Lung (tissue), 12 donors: ENCODE measurements around the gene CELSR1. TPM values are rescaled to one million over a fixed set of nuclear protein-coding genes. Genes with fewer than 3 reads are reported as not detected.

Experiments used
- ATAC-seq: fragments of 200-7000 bp; cut with Tn5 transposase; one replicate; pipeline ENCODE4 v1.9.1; 2020; ENCODE audit warnings: moderate number of reproducible peaks; ENCODE audit not compliant: insufficient read depth, low FRiP score
- DNase-seq, 3 donors: peaks; one replicate each; pipeline ENCODE4 v3.0.0-alpha.2; 2013 to 2017
- H3K27ac ChIP-seq, 2 donors: one replicate each; pipeline ENCODE4 v1.5.1; 2013; ENCODE audit warnings: mild to moderate bottlenecking in 2 of 2, moderate library complexity in 2 of 2, control low read depth in 1 of 2, inconsistent platforms in 1 of 2, low read depth in 1 of 2, low read length in 1 of 2
- H3K27me3 ChIP-seq, 3 donors: one replicate each; pipeline ENCODE4 v1.5.1; 2013; ENCODE audit warnings: low read length in 2 of 3; ENCODE audit not compliant: control insufficient read depth in 3 of 3, insufficient read depth in 3 of 3
- H3K36me3 ChIP-seq, 4 donors: one replicate each; pipeline ENCODE4 v1.5.1; 2013; ENCODE audit warnings: low read length in 4 of 4, mild to moderate bottlenecking in 1 of 4, moderate library complexity in 1 of 4; ENCODE audit not compliant: control insufficient read depth in 4 of 4, insufficient read depth in 4 of 4
- H3K4me1 ChIP-seq, 5 donors: one replicate each; pipeline ENCODE4 v1.5.1; 2013; ENCODE audit warnings: low read length in 5 of 5, mild to moderate bottlenecking in 2 of 5, moderate library complexity in 1 of 5; ENCODE audit not compliant: control insufficient read depth in 5 of 5, insufficient read depth in 5 of 5
- H3K4me3 ChIP-seq: one replicate; pipeline ENCODE4 v1.5.1; 2013; ENCODE audit warnings: mild to moderate bottlenecking, control low read depth, moderate library complexity
- H3K9ac ChIP-seq, 2 donors: one replicate each; pipeline ENCODE4 v1.5.1; 2013; ENCODE audit warnings: low read length in 2 of 2, control low read depth in 1 of 2; ENCODE audit not compliant: insufficient read depth in 1 of 2
- H3K9me3 ChIP-seq, 4 donors: one replicate each; pipeline ENCODE4 v1.5.1; 2013; ENCODE audit warnings: low read length in 3 of 4, mild to moderate bottlenecking in 1 of 4, moderate library complexity in 1 of 4; ENCODE audit not compliant: control insufficient read depth in 4 of 4, insufficient read depth in 3 of 4
- CTCF ChIP-seq: IDR thresholded peaks from 2 replicates; pipeline ENCODE4 v1.5.1; 2012; ENCODE audit warnings: mild to moderate bottlenecking; ENCODE audit errors: control extremely low read depth, extremely low read depth
- WGBS, 2 donors: extraction: QIAGEN DNeasy Blood & Tissue Kit; methylation state at CpG; one replicate each; pipeline ENCODE4 v1.1.7; 2013; 5-methylcytosine and 5-hydroxymethylcytosine counted together
- polyA plus RNA-seq, 2 donors: library from polyadenylated mRNA; stranded (reverse); fragments of 200-250 nt; gene quantifications; one replicate each; pipeline ENCODE4 v1.2.1, GENCODE V29; 2013
- total RNA-seq, 2 donors: library from RNA; depleted of rRNA in 1 of 2; stranded (reverse); fragments of >200 nt in 1 of 2; gene quantifications; one replicate each; pipeline ENCODE4 v1.2.1, GENCODE V29; 2014 to 2021
- donor health status: control.
- donor health status: control.
- donor health status: Bipolar disorder and iron deficiency.
- donor health status: healthy.
- donor health status: DM: yes; HTN: yes; CAD: no.

The CELSR1 gene
- total and polyA plus RNA-seq, 4 donors = 14.0 to 65.9 (median 32.7) TPM

- Histone ChIP-seq H3K4me1 (peaks cover 0 to 3% (median 0%) of the 10 kb centered on the region in 5 donors), H3K4me3 (no peak overlapping the region), H3K9ac (no peak overlapping the region), H3K27me3 (no peaks in the 10 kb centered on the region), H3K27ac (no peak overlapping the region), H3K9me3 (peaks cover 0 to 16% (median 7%) of the 10 kb centered on the region in 4 donors), H3K36me3 (no peaks in the 10 kb centered on the region)
- DNase-seq = no peak
- no peak for TF ChIP-seq CTCF
- WGBS, 2 donors = 85 to 96% methylated on average over 3 of the region's 3 CpGs
- no peak for ATAC-seq
These were observed 19.4 kb upstream of the CELSR1 start for GRCh38 chr22:46556775-46557174.

- Histone ChIP-seq H3K27ac (no peak overlapping the region), H3K4me3 (no peak overlapping the region), H3K27me3 (no peaks in the 10 kb centered on the region), H3K9me3 (peaks cover 0 to 16% (median 7%) of the 10 kb centered on the region in 4 donors), H3K4me1 (peaks cover 0 to 10% (median 3%) of the 10 kb centered on the region in 5 donors), H3K9ac (no peak overlapping the region), H3K36me3 (no peaks in the 10 kb centered on the region)
- TF ChIP-seq CTCF = no peak
- DNase-seq (no peak), ATAC-seq (no peak)
- 96 to 98% methylated on average over 4 of the region's 4 CpGs for WGBS, 2 donors
These were observed 15.8 kb upstream of the CELSR1 start for GRCh38 chr22:46553189-46553588.

- H3K9me3 ChIP-seq = peaks cover 0 to 15% (median 7%) of the 10 kb centered on the region in 4 donors
- TF ChIP-seq CTCF = no peak
- DNase-seq (no peak), ATAC-seq (no peak)
- H3K9ac ChIP-seq = no peak overlapping the region
- no peaks in the 10 kb centered on the region for H3K27me3 ChIP-seq
- no peak overlapping the region for H3K27ac ChIP-seq
- WGBS, 2 donors = 86% methylated on average over 12 of the region's 12 CpGs
- no peak overlapping the region for H3K4me3 ChIP-seq
- no peaks in the 10 kb centered on the region for H3K36me3 ChIP-seq
- peaks cover 0 to 14% (median 5%) of the 10 kb centered on the region in 5 donors for H3K4me1 ChIP-seq
These were observed 14.6 kb upstream of the CELSR1 start for GRCh38 chr22:46551996-46552395.

GRCh38 chr22:46551321-46551720 is 13.9 kb upstream of the CELSR1 start:
- H3K27me3 ChIP-seq = no peaks in the 10 kb centered on the region
- TF ChIP-seq CTCF = no peak
- peaks cover 0 to 18% (median 10%) of the 10 kb centered on the region in 5 donors for H3K4me1 ChIP-seq
- no peak overlapping the region for H3K27ac ChIP-seq
- ATAC-seq (no peak), DNase-seq (no peak)
- no peaks in the 10 kb centered on the region for H3K36me3 ChIP-seq
- peaks cover 0 to 15% (median 4%) of the 10 kb centered on the region in 4 donors for H3K9me3 ChIP-seq
- 88% methylated on average over 9 of the region's 9 CpGs for WGBS, 2 donors
- H3K4me3 ChIP-seq = no peak overlapping the region
- H3K9ac ChIP-seq = no peak overlapping the region
